ENCODE results near the gene GPAM.

GPAM gene

DNA sequence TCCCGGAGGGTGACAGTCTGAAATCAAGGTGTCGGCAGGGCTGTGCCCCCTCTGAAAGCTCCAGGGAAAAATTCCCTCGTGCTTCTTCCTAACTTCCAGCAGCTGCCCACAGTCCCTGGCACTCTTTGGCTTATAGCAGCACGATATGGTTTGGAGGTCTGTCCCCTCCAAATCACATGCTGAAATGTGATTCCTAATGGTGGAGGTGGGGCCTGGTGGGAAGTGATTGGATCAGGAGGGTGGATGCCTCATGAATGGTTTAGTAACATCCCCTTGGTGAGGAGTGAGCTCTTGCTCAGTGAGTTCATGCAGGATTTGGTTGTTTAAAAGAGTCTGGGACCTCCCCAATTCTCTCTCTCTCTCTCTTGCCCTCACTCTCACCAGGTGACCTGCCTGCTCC, 51.1 kb downstream of the GPAM start:
- DNase-seq (ENCODE audit: extremely low read depth, low read depth) = no peak
- TF ChIP-seq, protein P1, sequence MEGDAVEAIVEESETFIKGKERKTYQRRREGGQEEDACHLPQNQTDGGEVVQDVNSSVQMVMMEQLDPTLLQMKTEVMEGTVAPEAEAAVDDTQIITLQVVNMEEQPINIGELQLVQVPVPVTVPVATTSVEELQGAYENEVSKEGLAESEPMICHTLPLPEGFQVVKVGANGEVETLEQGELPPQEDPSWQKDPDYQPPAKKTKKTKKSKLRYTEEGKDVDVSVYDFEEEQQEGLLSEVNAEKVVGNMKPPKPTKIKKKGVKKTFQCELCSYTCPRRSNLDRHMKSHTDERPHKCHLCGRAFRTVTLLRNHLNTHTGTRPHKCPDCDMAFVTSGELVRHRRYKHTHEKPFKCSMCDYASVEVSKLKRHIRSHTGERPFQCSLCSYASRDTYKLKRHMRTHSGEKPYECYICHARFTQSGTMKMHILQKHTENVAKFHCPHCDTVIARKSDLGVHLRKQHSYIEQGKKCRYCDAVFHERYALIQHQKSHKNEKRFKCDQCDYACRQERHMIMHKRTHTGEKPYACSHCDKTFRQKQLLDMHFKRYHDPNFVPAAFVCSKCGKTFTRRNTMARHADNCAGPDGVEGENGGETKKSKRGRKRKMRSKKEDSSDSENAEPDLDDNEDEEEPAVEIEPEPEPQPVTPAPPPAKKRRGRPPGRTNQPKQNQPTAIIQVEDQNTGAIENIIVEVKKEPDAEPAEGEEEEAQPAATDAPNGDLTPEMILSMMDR (IDR thresholded peaks at IDR 0.05; ENCODE audit: low read depth, low read length) = no peak

DNA sequence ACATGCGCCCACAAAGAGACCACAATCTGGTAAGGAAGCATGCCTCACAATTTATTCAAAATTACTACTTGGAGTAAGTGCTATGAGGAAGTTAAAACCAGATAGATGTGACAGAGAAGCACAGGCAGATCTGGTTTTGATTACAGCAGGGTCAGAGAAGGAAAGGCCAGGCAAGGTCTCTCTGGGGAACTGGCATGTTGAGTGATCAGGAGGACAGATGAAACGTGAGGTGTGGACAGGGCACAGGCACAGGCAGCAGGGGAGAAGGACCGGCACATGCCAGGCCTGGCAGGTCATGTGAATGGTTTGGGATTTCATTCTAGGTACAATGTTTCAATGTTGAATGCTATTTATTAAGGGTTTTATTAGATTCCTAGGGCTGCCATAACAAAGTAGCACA, 51.6 kb downstream of the GPAM start:
- TF ChIP-seq, protein P1 (IDR thresholded peaks at IDR 0.05; ENCODE audit: low read depth, low read length) = no peak
- no peak for DNase-seq (ENCODE audit: extremely low read depth, low read depth)

DNA sequence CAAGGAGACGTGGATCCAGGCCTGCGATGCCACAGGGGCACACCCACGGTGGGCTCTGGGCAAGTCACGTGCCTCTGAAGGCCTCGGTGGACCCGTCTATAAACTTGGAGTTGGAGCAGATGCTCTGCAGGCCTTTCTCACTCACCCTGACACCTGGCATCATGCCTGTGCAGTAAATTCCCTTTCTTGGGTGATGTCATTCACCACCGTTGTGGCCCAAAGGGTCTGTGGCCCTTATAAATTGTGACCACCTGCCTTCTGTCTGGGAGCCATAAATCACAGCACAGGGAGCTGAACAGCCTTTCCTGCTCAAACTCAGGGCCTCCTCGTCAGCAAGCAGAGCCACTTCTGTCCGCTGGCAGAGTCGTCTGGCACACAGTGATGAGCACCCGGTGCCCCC, 52.2 kb downstream of the GPAM start:
- DNase-seq (ENCODE audit: extremely low read depth, low read depth) = no peak
- TF ChIP-seq, protein P1 (IDR thresholded peaks at IDR 0.05; ENCODE audit: low read depth, low read length) = no peak

DNA sequence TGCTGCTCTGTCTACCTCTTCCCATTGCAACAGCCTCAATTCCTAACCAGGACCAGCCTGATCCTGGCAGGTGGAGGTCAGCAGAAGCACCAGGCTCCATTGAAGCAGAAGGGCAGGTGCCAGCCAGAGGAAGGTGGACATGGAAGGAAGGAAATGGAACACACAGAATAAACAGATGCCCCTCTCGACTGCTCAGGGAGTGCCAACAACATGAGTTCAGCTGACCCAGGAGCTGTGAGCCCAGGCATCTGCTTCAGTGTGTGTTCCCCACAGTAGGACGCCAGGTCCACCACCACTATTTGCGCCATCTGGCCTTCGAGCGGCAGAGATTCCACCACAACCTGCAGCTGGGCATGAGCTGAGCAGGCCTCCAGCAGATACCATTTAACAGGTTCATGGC, 56.7 kb downstream of the GPAM start:
- TF ChIP-seq, protein P1 (IDR thresholded peaks at IDR 0.05; ENCODE audit: low read depth, low read length) = no peak
- no peak for DNase-seq (ENCODE audit: extremely low read depth, low read depth)

DNA sequence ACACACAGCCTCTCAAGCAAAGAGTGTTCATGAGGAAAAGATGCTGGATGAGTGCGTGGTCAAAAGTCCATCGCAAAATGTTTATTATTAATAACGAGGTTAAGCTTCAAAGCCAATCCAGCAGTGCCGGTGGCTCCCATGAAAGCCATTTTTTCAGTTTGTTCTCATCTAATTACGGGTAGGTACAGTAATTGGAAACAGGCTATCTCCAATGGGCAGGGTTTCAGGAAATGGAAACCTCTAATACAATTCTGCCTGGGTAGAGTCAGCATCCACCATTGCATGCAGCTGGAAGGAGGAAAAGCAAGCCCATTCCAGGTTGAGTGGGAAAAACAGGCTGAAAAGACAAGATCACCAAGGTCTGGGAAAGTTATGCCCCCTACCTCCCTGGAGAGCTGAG, 57.4 kb downstream of the GPAM start:
- DNase-seq (ENCODE audit: extremely low read depth, low read depth) = no peak
- TF ChIP-seq, protein P1 (IDR thresholded peaks at IDR 0.05; ENCODE audit: low read depth, low read length) = no peak

DNA sequence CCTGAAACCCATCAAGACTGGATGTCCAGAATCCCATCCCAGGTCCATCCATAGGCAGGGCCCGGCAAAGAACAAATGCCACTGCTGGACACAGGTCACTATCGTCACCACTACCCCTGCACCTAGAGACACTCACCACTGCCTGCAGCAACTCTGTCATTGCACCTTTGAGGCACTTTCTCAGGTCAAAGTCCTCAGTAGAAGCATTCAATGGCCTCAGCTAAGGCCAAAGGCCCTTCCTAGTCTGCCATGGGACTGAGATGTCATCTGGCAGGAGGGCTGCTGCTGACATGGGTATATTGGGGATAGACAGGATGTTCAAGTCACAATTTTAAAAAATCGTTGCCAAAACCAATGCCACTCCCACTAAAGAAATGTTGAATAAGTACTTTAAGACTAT, 58.7 kb downstream of the GPAM start:
- no peak for DNase-seq (ENCODE audit: extremely low read depth, low read depth)
- TF ChIP-seq, protein P1 (IDR thresholded peaks at IDR 0.05; ENCODE audit: low read depth, low read length) = no peak

DNA sequence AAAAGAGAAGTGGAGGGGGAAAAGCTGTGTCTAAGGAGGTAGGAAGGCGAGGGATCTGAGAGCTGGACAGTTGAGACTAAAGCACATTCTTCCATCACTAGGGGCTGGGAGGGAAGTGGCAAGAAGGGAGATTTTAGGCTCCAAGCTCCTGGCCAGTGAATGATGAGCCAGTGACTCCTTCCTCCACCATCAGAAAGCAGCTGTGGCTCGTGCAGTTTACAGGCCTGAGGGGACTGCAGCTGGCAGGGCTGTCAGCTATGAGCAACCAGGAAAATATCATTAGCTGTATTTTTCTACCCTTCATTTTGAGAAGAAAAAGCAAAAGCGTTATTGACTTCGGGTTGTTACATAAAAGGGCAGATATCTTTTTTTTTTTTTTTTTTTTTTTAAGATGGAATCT, 60.7 kb downstream of the GPAM start:
- DNase-seq (ENCODE audit: extremely low read depth, low read depth) = no peak
- TF ChIP-seq, protein P1 (IDR thresholded peaks at IDR 0.05; ENCODE audit: low read depth, low read length) = no peak
